GM12878 (cell line): ENCODE measurements around the gene SNW1. TPM values are rescaled to one million over a fixed set of nuclear protein-coding genes. Genes with fewer than 3 reads are reported as not detected.
"Not testable (repeated sequence)": the region's sequence is repeated elsewhere in the genome, so short reads cannot be mapped to it uniquely, and the experiment has no call there.

Experiments
- ATAC-seq: fragments of 200-7000 bp; cut with Tn5 transposase; 3 replicates; pipeline ENCODE4 v1.9.1; 2020; ENCODE audit warnings: mild to moderate bottlenecking, moderate library complexity
- BruUV-seq: library from RNA; stranded (reverse); fragments of 400-500 nt; replicated peaks from 2 replicates; lab custom pipeline; 2021; lab: Mats Ljungman, UMichigan
- CTCF ChIA-PET: fragments of 300-600 bp; sonication (Branson Sonifier 250); formaldehyde crosslinking; extraction: SDS; loops from one replicate; lab custom pipeline; 2021; ENCODE audit warnings: inconsistent platforms; lab: Yijun Ruan, JAX
- POLR2A ChIA-PET: fragments of 350-600 bp; formaldehyde crosslinking; extraction: SDS; loops from one replicate; lab custom pipeline; 2021; ENCODE audit warnings: inconsistent platforms; lab: Charles Lee
- RAD21 ChIA-PET: fragments of 300-600 bp; sonication (Branson Sonifier 250); formaldehyde crosslinking; loops from one replicate; lab custom pipeline; 2023; ENCODE audit warnings: antibody characterized with exemption; ENCODE audit not compliant: unreplicated experiment; lab: Charles Lee
- SMC1A ChIA-PET: fragments of 300-600 bp; sonication (Branson Sonifier 250); formaldehyde crosslinking; loops from one replicate; lab custom pipeline; 2023; ENCODE audit not compliant: unreplicated experiment, uncharacterized antibody; lab: Charles Lee
- DNase-seq: peaks from one replicate; pipeline ENCODE4 v3.0.0-alpha.2; 2011; ENCODE audit warnings: low read depth, low spot score
- FAIRE-seq: peaks from 3 replicates; lab custom pipeline; 2011; peaks lifted over from hg19 to GRCh38; lab: Jason Lieb, UNC
- H2AFZ ChIP-seq: 2 replicates; pipeline ENCODE4 v1.6.0; 2011; ENCODE audit warnings: low read depth, low read length, control low read depth; ENCODE audit not compliant: control insufficient read depth
- H3K27ac ChIP-seq: 2 replicates; pipeline ENCODE4 v1.5.1; 2011; ENCODE audit warnings: control low read depth; ENCODE audit not compliant: control insufficient read depth, insufficient read depth
- H3K27me3 ChIP-seq, 2 experiments: replicated peaks in 1 of 2; 2 replicates each; pipeline versions ENCODE4 v1.6.0 to v1.6.1; 2011; ENCODE audit warnings: low read length in 1 of 2; ENCODE audit not compliant: control insufficient read depth in 2 of 2, insufficient read depth in 2 of 2
- H3K36me3 ChIP-seq, 2 experiments: 2 replicates each; pipeline ENCODE4 v1.5.1; 2011; ENCODE audit warnings: low read length in 1 of 2; ENCODE audit not compliant: control insufficient read depth in 2 of 2, insufficient read depth in 2 of 2
- H3K4me1 ChIP-seq: 2 replicates; pipeline ENCODE4 v1.6.1; 2011; ENCODE audit warnings: mild to moderate bottlenecking, low read length, moderate library complexity, mixed read lengths; ENCODE audit not compliant: control insufficient read depth, insufficient read depth
- H3K4me2 ChIP-seq: 2 replicates; pipeline ENCODE4 v1.6.0; 2011; ENCODE audit warnings: control low read depth; ENCODE audit not compliant: control insufficient read depth, insufficient read depth
- H3K4me3 ChIP-seq: fragments of 200-600 bp; sonication (generic); 2 replicates; pipeline ENCODE4 v1.5.1; 2016
- H3K79me2 ChIP-seq: 2 replicates; pipeline ENCODE4 v1.6.0; 2011; ENCODE audit warnings: low read length; ENCODE audit not compliant: control insufficient read depth, insufficient read depth
- H3K9ac ChIP-seq: 2 replicates; pipeline ENCODE4 v1.8.0; 2011; ENCODE audit warnings: low read length, control low read depth, mixed read lengths; ENCODE audit not compliant: control insufficient read depth, insufficient read depth
- H3K9me3 ChIP-seq: replicated peaks from 3 replicates; pipeline ENCODE4 v1.5.1; 2011; ENCODE audit warnings: mild to moderate bottlenecking, low read length; ENCODE audit not compliant: control insufficient read depth, insufficient read depth
- H4K20me1 ChIP-seq: 2 replicates; pipeline ENCODE4 v1.6.0; 2011; ENCODE audit not compliant: control insufficient read depth, insufficient read depth
- ESRRA ChIP-seq: IDR thresholded peaks from 2 replicates; pipeline ENCODE4 v1.6.1; 2012; ENCODE audit warnings: mild to moderate bottlenecking, low read length, improper control_type of control experiment
- GABPA ChIP-seq: IDR thresholded peaks from 2 replicates; pipeline ENCODE4 v1.6.1; 2014; ENCODE audit warnings: antibody characterized with exemption, low read depth, mild to moderate bottlenecking, inconsistent platforms
- MTA3 ChIP-seq: IDR thresholded peaks from 2 replicates; pipeline ENCODE4 v1.6.1; 2012; ENCODE audit warnings: low read length, inconsistent platforms, borderline replicate concordance
- POLR2AphosphoS5 ChIP-seq: IDR thresholded peaks from 2 replicates; pipeline ENCODE4 v1.6.1; 2011; ENCODE audit warnings: mild to moderate bottlenecking, low read length, inconsistent platforms
- RCOR1 ChIP-seq: conservative IDR thresholded peaks from 2 replicates; pipeline ENCODE4 v1.6.1; 2012; ENCODE audit warnings: low read depth, low read length, improper control_type of control experiment
- SMAD5 ChIP-seq: IDR thresholded peaks from 2 replicates; pipeline ENCODE4 v1.6.1; 2016; ENCODE audit warnings: antibody characterized with exemption, low read depth
- ZNF24 ChIP-seq: fragments of 450-650 bp; IDR thresholded peaks from 2 replicates; pipeline ENCODE4 v1.6.1; 2017; ENCODE audit warnings: antibody characterized with exemption, mild to moderate bottlenecking
- WGBS: methylation state at CpG from one replicate; pipeline ENCODE4 v1.1.6; 2016; ENCODE audit warnings: low lambda C conversion rate; ENCODE audit not compliant: insufficient replicate concordance, insufficient coverage; ENCODE audit errors: missing lambda C conversion rate; 5-methylcytosine and 5-hydroxymethylcytosine counted together
- in situ Hi-C: fragments of 300-500 bp; cut with MboI; formaldehyde crosslinking; loops from 9 replicates; pipeline ENCODE4 v1.14.3; 2018; ENCODE audit warnings: mixed read lengths
- intact Hi-C: fragments of 100-400 bp; cut with micrococcal nuclease; formaldehyde crosslinking; loops from one replicate; pipeline ENCODE4 v1.14.2; 2022; ENCODE audit not compliant: unreplicated experiment
- polyA plus RNA-seq, 11 experiments: library from polyadenylated mRNA; depleted of rRNA in 4 of 11; unstranded in 6 of 11; stranded (reverse) in 5 of 11; fragments of >200 nt; fragmentation: Nextera tagmentation in 4 of 11; fragmentation: Illumina TruSeq in 1 of 11; extraction: Ambion mirVana in 4 of 11; extraction: Trizol in 1 of 11; gene quantifications; 1 replicate in 1 of 11; 2 replicates in 10 of 11; pipeline versions ENCODE4 v1.2.1 to v1.2.3, GENCODE V29; 2011 to 2016; ENCODE audit warnings: inconsistent platforms in 2 of 11, missing spikeins in 2 of 11, low read depth in 1 of 11
- total RNA-seq, 4 experiments: library from RNA; depleted of rRNA in 3 of 4; stranded (reverse); fragments of >200 nt in 3 of 4; fragmentation: Illumina TruSeq in 1 of 4; extraction: Trizol in 1 of 4; gene quantifications; 2 replicates each; pipeline versions ENCODE4 v1.2.1 to v1.2.3, GENCODE V29; 2013 to 2021
- TF ChIP-seq, protein P1 (sequence below): fragments of 450-650 bp; IDR thresholded peaks from 2 replicates; pipeline ENCODE4 v1.6.1; 2017; ENCODE audit warnings: mild to moderate bottlenecking, low read depth, inconsistent platforms; ENCODE audit not compliant: poor library complexity, severe bottlenecking

SNW1 gene
- total and polyA plus RNA-seq, 10 of the 15 experiments (the other 5 are each of a cell fraction or from before 2014, with no cell fraction given): 56.6 to 109 (median 75.7) TPM

DNA sequence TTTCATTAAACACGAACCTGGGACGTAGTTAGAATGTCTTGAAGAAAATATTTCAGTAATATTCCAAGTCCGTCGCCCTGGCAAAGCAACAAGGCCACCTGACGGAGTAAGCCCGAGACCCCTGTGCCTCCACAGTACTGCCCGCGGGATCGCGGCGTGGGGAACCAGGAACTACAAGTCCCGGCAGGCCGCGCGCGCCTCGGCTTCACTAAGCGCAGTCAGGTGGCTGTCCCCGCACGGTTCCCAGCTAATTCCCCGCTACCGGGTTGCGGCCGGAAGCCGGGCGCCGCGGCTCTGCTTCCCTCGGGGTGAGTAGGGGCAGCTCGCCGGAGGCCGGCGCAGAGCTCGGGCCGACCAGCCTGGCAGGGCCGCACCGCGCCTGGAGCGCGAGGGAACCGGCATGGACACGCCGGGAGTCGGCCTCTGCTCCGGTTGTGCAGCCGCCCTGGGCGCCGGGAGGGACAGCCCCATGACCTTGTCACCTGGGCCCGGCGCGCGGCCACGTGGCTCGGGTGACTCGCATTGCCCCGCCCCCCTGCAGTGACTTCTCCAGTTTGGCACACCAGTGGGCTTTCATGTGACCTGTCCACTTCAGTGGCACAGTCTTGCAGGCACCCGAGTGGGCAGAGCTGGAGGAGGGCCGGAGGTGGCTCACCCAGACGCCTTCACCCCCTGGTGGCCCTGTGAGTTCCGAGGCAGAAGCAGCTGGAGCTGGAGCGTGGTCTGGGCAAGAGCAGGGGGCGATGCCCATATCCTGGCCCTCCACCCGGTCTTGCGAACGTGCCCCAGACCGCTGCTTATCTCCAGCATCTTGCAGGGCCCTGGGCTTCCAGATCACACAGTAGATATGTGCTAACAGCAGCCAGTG is 39.1 kb upstream of the SNW1 start, which contains the start of gene ADCK1 (continued):
- TF ChIP-seq, protein P1, sequence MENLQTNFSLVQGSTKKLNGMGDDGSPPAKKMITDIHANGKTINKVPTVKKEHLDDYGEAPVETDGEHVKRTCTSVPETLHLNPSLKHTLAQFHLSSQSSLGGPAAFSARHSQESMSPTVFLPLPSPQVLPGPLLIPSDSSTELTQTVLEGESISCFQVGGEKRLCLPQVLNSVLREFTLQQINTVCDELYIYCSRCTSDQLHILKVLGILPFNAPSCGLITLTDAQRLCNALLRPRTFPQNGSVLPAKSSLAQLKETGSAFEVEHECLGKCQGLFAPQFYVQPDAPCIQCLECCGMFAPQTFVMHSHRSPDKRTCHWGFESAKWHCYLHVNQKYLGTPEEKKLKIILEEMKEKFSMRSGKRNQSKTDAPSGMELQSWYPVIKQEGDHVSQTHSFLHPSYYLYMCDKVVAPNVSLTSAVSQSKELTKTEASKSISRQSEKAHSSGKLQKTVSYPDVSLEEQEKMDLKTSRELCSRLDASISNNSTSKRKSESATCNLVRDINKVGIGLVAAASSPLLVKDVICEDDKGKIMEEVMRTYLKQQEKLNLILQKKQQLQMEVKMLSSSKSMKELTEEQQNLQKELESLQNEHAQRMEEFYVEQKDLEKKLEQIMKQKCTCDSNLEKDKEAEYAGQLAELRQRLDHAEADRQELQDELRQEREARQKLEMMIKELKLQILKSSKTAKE: no peak
- TF ChIP-seq SMAD5 (no peak), ESRRA (no peak), GABPA (0 out of 2 replicates have a peak, but pooled peaks have one; percentile 26), POLR2AphosphoS5 (peak; percentile 71), MTA3 (no peak), RCOR1 (no peak)

DNA sequence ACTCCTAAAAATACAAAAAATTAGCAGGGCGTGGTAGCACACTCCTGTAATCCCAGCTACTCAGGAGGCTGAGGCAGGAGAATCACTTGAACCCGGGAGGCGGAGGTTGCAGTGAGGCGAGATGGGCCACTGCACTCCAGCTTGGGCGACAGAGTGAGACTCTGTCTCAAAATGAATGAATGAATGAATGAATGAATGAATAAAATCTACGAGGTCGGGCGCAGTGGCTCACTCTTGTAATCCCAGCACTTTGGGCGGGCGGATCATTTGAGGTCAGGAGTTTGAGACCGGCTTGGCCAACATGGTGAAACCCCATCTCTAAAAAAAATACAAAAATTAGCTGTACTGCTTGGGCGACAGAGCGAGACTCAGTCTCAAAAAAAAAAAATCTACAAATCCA is 38.5 kb upstream of the SNW1 start:
- DNase-seq, ATAC-seq, FAIRE-seq, H4K20me1 ChIP-seq, RAD21 ChIA-PET, H3K9ac ChIP-seq, H3K9me3 ChIP-seq: not testable (repeated sequence)
- ChIA-PET POLR2A (interaction anchor here (1.3 kb wide), 1 partner anchor 38 kb away, joined by 3 read pairs; the partner anchor contains the start of gene SNW1), CTCF (interaction anchor here (1.1 to 1.9 kb wide), 2 partner anchors 39 to 140 kb away, joined by 3 to 11 read pairs; partner anchors contain the start of gene SNW1)
- Histone ChIP-seq H2AFZ (peak overlapping the region; percentile 87), H3K4me2 (peak overlapping the region; percentile 95)
- WGBS: 53% methylated on average over 13 of the region's 13 CpGs
- peak; percentile 84 for TF ChIP-seq ZNF24
- TF ChIP-seq, all 136 proteins: peak for 1; not testable (repeated sequence) for 135
- peak overlapping the region; percentile 86 for H3K4me3 ChIP-seq
- H3K4me1 ChIP-seq, H3K79me2 ChIP-seq, intact Hi-C loops, BruUV-seq, H3K27ac ChIP-seq, in situ Hi-C loops, H3K27me3 ChIP-seq, H3K36me3 ChIP-seq: not testable (repeated sequence)
- SMC1A ChIA-PET: interaction anchor here (0.6 to 1.1 kb wide), 3 partner anchors 8 to 38 kb away, joined by 3 read pairs; no protein-coding TSS in a partner anchor
